Iris pigment epithelial cell (primary cell): ENCODE data around the gene NUP85.
"Not testable (repeated sequence)": the region's sequence is repeated elsewhere in the genome, so short reads cannot be mapped to it uniquely, and the experiment has no call there.

Experiments used
- DNase-seq: peaks from one replicate; pipeline ENCODE4 v3.0.0-alpha.2; 2011; ENCODE audit warnings: low read depth

Gene NUP85, protein sequence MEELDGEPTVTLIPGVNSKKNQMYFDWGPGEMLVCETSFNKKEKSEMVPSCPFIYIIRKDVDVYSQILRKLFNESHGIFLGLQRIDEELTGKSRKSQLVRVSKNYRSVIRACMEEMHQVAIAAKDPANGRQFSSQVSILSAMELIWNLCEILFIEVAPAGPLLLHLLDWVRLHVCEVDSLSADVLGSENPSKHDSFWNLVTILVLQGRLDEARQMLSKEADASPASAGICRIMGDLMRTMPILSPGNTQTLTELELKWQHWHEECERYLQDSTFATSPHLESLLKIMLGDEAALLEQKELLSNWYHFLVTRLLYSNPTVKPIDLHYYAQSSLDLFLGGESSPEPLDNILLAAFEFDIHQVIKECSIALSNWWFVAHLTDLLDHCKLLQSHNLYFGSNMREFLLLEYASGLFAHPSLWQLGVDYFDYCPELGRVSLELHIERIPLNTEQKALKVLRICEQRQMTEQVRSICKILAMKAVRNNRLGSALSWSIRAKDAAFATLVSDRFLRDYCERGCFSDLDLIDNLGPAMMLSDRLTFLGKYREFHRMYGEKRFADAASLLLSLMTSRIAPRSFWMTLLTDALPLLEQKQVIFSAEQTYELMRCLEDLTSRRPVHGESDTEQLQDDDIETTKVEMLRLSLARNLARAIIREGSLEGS

DNA sequence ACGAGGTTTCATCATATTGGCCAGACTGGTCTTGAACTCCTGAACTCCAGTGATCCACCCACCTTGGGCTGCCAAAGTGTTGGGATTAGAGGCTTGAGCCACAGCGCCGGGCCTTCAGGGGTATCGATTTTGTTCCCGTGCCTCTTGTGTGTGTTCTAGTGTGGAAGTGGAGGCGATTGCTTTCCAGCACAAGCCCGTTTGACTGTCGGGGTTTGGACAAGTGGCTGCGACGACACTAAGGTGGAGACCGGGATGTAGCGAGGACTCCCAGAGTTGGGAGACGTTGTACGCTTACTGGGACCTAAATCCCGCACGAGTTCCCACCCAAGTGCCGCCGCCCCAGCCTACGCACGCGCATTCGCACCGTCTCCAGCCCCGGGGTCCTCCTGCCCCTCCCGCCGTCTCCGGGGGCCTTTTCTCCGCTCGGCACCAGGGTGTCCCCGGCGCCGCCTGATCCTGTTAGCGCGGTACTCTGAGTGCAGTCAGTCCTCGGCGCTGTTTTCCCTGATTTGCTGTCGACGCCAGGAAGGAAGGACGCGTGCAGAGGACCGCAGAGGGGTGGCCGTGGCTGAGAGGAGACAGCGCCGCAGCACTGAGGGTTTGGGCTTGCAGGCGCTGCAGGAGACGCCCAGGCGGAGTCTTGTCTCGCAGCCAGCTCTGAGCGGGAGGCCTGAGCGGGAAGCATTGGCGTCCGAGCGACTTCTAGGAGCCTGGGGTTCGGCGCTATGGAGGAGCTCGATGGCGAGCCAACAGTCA lies at the start of gene NUP85:
NUP85 (plus strand) TSS at position 643 of the 756 bp plus-strand sequence; CDS start at position 726, 83 bp downstream.
- peak; percentile 91 for DNase-seq

DNA sequence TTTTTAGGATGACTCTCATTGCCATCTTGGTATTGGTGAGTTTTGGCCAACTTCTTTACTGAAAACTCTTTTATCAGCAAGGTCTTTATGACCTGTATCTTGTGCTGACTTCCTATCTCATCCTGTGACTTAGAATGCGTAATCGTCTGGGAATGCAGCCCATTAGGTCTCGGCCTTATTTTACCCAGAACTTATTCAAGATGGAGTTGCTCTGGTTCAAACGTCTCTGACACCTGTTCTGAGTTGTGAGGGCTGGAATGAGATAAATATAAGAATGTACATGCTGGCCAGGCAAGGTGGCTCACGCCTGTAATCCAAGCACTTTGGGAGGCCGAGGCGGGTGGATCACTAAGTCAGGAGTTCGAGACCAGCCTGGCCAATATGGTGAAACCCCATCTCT lies 47.0 kb upstream of the NUP85 start:
- peak; percentile 45 for DNase-seq

- DNase-seq: peak; percentile 78
Measured at GRCh38 chr17:75159196-75160031, 46.1 kb upstream of the NUP85 start.

DNA sequence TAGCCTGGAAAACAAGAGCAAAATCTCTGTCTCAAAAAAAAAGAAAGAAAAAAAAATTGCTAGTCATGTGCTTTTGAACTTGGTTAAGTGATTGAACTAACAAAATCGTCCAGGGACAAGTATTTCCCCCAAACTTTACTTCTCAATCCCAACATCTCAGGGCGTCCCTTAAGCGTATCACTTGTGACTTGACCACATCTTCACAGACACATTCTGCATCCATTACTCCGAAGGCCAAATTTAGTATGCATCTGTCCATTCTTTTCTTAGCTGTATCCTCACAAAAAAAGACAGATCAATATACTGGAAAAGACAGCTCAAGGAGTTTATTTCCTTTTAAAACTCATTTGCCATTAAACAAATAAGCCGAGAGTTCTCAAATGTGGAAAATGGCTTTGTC lies 45.3 kb upstream of the NUP85 start:
- no peak for DNase-seq

GRCh38 chr17:75163074-75163473 lies 42.4 kb upstream of the NUP85 start:
- DNase-seq: no peak

DNA sequence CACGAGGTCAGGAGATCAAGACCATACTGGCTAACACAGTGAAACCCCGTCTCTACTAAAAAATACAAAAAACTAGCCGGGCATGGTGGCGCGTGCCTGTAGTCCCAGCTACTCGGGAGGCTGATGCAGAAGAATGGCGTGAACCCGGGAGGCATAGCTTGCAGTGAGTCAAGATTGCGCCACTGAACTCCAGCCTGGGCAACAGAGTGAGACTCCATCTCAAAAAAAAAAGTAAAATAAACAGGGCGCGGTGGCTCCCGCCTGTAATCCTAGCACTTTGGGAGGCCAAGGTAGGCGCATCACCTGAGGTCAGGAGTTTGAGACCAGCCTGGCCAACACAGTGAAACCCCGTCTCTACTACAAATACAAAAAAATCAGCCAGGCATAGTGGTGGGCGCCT lies 40.9 kb upstream of the NUP85 start:
- DNase-seq: not testable (repeated sequence)

GRCh38 chr17:75168998-75169397 lies 36.5 kb upstream of the NUP85 start:
- no peak for DNase-seq

DNA sequence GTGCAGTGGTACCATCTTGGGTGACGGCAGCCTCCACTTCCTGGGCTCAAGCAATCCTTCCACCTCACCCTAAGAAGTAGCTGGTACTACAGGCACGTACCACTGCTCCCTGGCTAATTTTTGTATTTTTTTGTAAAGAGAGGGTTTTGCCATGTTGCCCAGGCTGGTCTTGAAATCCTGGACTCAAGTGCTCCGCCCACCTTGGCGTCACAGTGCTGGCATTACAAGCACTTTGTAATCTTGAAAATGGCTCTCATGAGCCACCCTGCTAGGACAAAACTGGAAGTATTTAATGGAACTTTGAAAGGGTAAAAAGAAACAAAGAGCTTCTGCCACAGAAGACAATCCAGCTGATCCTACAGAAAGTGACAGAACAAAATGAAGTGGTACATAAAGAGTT lies 32.0 kb upstream of the NUP85 start:
- DNase-seq: no peak

DNA sequence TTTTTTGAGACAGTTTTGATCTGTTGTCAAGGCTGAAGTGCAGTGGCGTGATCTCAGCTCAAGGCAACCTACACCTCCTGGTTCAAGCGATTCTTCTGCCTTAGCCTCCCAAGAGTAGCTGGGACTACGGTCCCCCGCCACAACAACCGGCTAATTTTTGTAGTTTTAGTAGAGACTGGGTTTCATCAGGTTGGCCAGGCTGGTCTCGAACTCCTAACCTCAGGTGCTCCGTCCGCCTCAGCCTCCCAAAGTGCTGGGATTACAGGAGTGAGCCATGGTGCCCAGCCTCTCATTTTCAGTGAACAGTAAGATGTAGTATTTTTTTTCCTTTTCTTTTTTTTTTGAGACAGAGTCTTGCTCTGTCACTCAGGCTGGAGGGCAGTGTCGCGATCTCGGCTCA lies 30.5 kb upstream of the NUP85 start:
- no peak for DNase-seq

DNA sequence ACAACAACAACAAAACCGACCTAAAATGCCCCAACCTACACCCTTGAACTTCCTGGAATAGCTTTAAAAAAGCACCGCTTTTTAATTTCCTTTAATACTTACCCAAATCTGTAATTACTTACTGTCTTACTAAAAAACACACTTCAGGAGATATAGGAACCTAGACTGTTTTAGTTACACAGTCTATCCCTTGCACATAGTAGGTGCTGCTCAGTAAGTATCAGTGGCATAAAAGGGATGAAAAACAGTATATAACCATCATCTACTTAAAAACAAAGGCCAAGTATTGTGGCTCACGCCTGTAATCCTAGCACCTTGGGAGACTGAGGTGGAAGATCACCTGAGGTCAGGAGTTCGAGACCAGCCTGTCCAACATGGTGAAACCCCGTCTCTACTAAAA lies 28.9 kb upstream of the NUP85 start:
- no peak for DNase-seq

GRCh38 chr17:75178453-75178852 lies 27.0 kb upstream of the NUP85 start:
- no peak for DNase-seq

GRCh38 chr17:75181110-75181509 lies 24.4 kb upstream of the NUP85 start:
- DNase-seq: peak; percentile 1

DNA sequence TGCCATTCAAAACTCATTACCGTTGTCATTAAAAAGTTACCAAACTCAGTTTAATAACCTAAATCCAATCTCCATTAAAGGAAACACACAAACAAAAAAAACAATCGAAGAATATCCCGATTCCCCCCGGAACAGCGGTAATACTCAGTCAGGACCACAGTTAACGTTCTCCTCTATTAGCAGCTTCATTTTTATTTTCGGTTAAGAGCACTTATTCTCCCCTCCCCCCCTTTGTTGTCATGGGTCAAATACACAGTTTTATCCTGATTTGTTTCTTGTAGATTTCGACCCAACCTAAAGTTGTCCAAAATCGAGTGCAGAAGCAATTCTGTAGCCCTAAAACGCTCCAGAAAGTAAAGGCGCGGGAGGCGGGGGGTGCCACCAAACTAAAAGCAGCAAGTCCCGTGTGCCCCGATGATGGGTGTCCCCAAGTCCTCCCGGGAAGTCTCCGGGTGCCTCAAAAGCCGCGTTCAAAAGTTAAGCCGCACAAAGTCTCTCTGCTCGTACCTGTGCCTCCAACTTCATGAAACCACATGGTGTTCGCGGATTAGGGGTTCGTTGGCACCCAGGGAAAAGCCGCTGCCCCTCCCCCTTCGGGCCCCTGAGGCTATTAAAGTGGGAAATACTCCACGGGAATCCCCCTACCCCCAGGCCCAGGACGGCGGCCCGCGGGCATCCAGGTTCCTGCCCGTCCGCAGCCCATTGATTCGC lies 23.7 kb upstream of the NUP85 start:
- peak; percentile 30 for DNase-seq

- DNase-seq: no peak
Measured at GRCh38 chr17:75182319-75182568, 23.2 kb upstream of the NUP85 start.

DNA sequence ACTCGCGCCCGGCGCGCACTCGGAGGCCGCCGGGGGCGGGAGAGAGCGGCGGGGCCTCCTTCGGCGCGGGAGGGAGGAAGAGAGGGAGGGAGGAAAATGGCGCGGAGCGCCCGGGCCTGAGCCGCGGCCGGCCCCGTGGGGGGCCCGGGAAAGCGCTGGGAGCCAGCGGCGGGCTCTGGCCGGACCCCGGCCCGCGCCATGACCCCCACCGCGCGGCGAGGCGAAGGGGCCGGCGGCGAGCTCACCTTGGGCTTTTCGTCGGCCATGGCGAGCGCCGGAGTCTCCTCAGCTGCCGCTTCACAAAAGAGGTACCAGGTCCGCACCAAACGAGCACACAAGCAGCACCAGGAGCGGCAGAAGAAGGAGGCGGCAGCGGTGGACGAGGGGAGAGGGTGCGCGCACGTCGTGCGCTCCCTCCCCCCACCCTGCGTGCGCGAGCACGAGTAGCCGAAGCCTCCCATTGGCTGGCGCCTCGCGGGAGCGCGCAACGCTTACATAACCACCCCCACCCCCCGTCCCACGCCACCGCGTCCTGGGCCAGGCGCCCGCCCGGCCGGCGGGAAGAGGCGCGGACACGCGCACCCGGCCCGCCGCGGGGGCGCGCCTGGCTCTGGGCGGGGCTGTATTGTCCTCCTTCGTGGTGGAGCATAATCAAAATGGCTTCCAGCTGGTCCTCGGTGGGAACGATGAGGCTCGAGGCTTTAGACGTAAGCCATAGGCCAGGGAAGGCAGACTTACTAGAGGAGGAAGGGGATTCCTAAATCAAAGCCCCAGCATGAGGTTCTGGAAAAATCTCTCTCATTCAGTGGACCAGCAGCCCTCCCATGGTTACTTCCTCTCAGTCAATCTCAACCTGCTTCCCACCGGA lies 22.7 kb upstream of the NUP85 start, which contains the start of gene SUMO2:
SUMO2 (minus strand) TSS at position 391 of the 868 bp plus-strand sequence; CDS start at position 266, 125 bp downstream.
- DNase-seq: peak; percentile 94

DNA sequence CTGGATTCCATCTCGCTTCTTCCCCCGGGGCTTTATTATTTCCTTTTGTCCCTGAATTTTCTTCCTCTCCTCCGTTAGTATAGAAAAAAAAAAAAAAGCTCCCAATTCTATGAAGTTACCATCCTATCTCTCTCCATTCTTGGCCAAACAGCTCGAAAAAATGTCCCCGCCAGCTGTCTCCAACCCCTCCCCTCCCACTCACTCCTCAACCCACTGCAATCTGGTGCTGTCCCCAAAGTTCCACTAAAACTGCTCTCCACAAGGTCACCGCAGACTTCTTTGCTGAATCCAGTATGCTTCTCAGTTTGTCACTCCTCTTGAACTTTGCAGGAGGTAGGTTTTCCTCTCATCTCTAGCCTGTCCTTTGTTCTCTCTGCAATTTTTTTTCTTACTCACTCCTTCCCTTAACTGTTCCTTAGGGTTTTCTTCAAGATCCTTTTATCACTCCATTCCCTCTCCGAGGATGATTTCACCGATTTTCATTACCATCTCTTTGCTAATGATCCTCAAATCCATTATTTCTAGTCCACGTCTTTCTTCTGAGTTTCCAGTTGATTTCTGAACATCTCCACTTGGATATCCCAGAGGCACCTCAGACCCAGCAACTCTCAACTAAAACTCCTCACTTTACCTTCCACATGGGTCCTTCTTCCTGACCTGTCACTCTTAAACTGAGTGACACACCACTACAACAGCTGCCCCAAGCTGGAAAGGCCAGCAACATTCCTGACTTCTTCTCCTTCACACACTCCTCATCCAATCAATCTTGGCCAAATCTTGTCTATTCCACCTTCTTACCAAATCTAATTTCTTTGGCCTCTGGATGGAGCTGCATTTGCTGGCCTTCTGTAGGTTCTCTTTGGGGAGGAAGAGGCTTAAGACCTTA lies 21.2 kb upstream of the NUP85 start:
- no peak for DNase-seq

GRCh38 chr17:75188614-75189013 lies 16.9 kb upstream of the NUP85 start:
- DNase-seq: no peak

DNA sequence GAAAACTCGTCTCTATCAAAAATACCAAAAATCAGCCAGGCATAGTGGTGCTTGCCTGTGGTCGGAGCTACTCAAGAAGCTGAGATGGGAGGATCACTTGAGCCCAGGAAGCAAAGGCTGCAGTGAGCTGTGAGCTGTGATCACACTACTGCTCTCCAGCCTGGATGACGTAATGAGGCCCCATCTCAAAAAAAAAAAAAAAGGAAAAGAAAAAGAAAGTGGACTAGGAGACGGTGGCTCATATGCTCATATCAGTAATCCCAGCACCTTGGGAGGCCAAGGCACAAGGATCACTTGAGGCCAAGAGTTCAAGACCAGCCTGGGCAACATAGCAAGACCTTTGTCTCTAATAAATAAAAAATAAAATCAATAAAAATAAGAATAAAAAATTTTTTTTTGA lies 13.9 kb upstream of the NUP85 start:
- DNase-seq: peak; percentile 46

- no peak for DNase-seq
Measured at GRCh38 chr17:75194879-75195278, 10.6 kb upstream of the NUP85 start.
